Fibroblast of upper back skin (primary cell): ENCODE measurements around the gene GTPBP6.
"Not testable (repeated sequence)": the region's sequence is repeated elsewhere in the genome, so short reads cannot be mapped to it uniquely, and the experiment has no call there.

ENCODE experiments used
- DNase-seq: peaks from one replicate; pipeline ENCODE4 v3.0.0-alpha.2; 2013

Gene GTPBP6

GRCh38 chrX:287670-288069 lies 30.9 kb downstream of the GTPBP6 start:
- DNase-seq = no peak

GRCh38 chrX:285076-285677 lies 33.4 kb downstream of the GTPBP6 start:
- no peak for DNase-seq

- peak; percentile 86 for DNase-seq
Observed at GRCh38 chrX:283115-283845, 35.3 kb downstream of the GTPBP6 start.

GRCh38 chrX:282000-282681 lies 36.5 kb downstream of the GTPBP6 start:
- DNase-seq = not testable (repeated sequence)

GRCh38 chrX:281166-281999 lies 37.2 kb downstream of the GTPBP6 start, which contains the start of gene PLCXD1:
Gene PLCXD1, plus strand, starts transcription at chrX:281381. Its CDS starts 2,807 bp downstream, at chrX:284188.
- peak; percentile 76 for DNase-seq

- not testable (repeated sequence) for DNase-seq
Observed at GRCh38 chrX:280722-281121, 37.9 kb downstream of the GTPBP6 start.

GRCh38 chrX:279757-280604 lies 38.6 kb downstream of the GTPBP6 start:
- DNase-seq = peak; percentile 30

- peak; percentile 50 for DNase-seq
Observed at GRCh38 chrX:276581-277201, 41.9 kb downstream of the GTPBP6 start.

- peak; percentile 58 for DNase-seq
Observed at GRCh38 chrX:275967-276580, 42.5 kb downstream of the GTPBP6 start.

- DNase-seq = no peak
Observed at GRCh38 chrX:275476-275966, 43.1 kb downstream of the GTPBP6 start.

GRCh38 chrX:274904-275475 lies 43.6 kb downstream of the GTPBP6 start:
- peak; percentile 60 for DNase-seq

- no peak for DNase-seq
Observed at GRCh38 chrX:270848-271367, 47.7 kb downstream of the GTPBP6 start.

GRCh38 chrX:267771-268261 lies 50.8 kb downstream of the GTPBP6 start:
- no peak for DNase-seq

- no peak for DNase-seq
Observed at GRCh38 chrX:265502-265901, 53.1 kb downstream of the GTPBP6 start.

- no peak for DNase-seq
Observed at GRCh38 chrX:264634-265455, 53.8 kb downstream of the GTPBP6 start.

- not testable (repeated sequence) for DNase-seq
Observed at GRCh38 chrX:264006-264405, 54.6 kb downstream of the GTPBP6 start.

- DNase-seq = no peak
Observed at GRCh38 chrX:262381-262909, 56.2 kb downstream of the GTPBP6 start.

- no peak for DNase-seq
Observed at GRCh38 chrX:261919-262352, 56.7 kb downstream of the GTPBP6 start.
